Hepatocyte (in vitro differentiated cells): Measurements from ENCODE around the gene GNAZ. TPM values are rescaled to one million over a fixed set of nuclear protein-coding genes. Genes with fewer than 3 reads are reported as not detected.

Experiments used
- DNase-seq: peaks from one replicate; pipeline ENCODE4 v3.0.0-alpha.2; 2016; ENCODE audit warnings: low spot score
- H2AFZ ChIP-seq: fragments of 200-600 bp; sonication (generic); 2 replicates; pipeline ENCODE4 v1.6.0; 2016; ENCODE audit warnings: antibody characterized with exemption, mild to moderate bottlenecking
- H3K27ac ChIP-seq: fragments of 200-600 bp; sonication (generic); 2 replicates; pipeline ENCODE4 v1.5.1; 2016; ENCODE audit warnings: mild to moderate bottlenecking
- H3K27me3 ChIP-seq: fragments of 200-600 bp; sonication (generic); 2 replicates; pipeline ENCODE4 v1.6.1; 2016
- H3K36me3 ChIP-seq: fragments of 200-600 bp; sonication (generic); replicated peaks from 2 replicates; pipeline ENCODE4 v1.5.1; 2016; ENCODE audit warnings: low read depth; ENCODE audit not compliant: insufficient read depth
- H3K4me1 ChIP-seq: fragments of 200-600 bp; sonication (generic); 2 replicates; pipeline ENCODE4 v1.5.1; 2016; ENCODE audit warnings: mild to moderate bottlenecking, moderate library complexity; ENCODE audit not compliant: insufficient read depth
- H3K4me2 ChIP-seq: fragments of 200-600 bp; sonication (generic); 2 replicates; pipeline ENCODE4 v1.6.0; 2016
- H3K4me3 ChIP-seq: fragments of 200-600 bp; sonication (generic); 2 replicates; pipeline ENCODE4 v1.5.1; 2016; ENCODE audit warnings: mild to moderate bottlenecking
- H3K79me2 ChIP-seq: fragments of 200-600 bp; sonication (generic); 2 replicates; pipeline ENCODE4 v1.6.0; 2017; ENCODE audit warnings: mild to moderate bottlenecking
- H3K9me2 ChIP-seq: fragments of 200-600 bp; sonication (generic); replicated peaks from 2 replicates; pipeline ENCODE4 v1.6.0; 2017; ENCODE audit warnings: mild to moderate bottlenecking; ENCODE audit not compliant: insufficient read depth
- H3K9me3 ChIP-seq: fragments of 200-600 bp; sonication (generic); 2 replicates; pipeline ENCODE4 v1.5.1; 2016; ENCODE audit warnings: low read depth, mild to moderate bottlenecking
- H4K20me1 ChIP-seq: fragments of 200-600 bp; sonication (generic); 2 replicates; pipeline ENCODE4 v1.6.0; 2016; ENCODE audit warnings: mild to moderate bottlenecking; ENCODE audit not compliant: insufficient read depth, poor library complexity, severe bottlenecking
- EZH2 ChIP-seq: fragments of 200-600 bp; sonication (generic); IDR thresholded peaks from 2 replicates; pipeline ENCODE4 v1.6.1; 2016; ENCODE audit warnings: antibody characterized with exemption, mild to moderate bottlenecking, borderline replicate concordance
- EZH2phosphoT487 ChIP-seq: fragments of 200-600 bp; sonication (generic); IDR thresholded peaks from one replicate; pipeline ENCODE4 v1.6.1; 2018; ENCODE audit warnings: antibody characterized with exemption, mild to moderate bottlenecking, low read depth, moderate library complexity; ENCODE audit not compliant: unreplicated experiment, severe bottlenecking
- WGBS: methylation state at CpG from one replicate; pipeline ENCODE4 v1.1.6; 2016; ENCODE audit warnings: low lambda C conversion rate; ENCODE audit errors: missing lambda C conversion rate; 5-methylcytosine and 5-hydroxymethylcytosine counted together
- polyA plus RNA-seq: library from polyadenylated mRNA; unstranded; fragments of >200 nt; fragmentation: Nextera tagmentation; extraction: Ambion mirVana; gene quantifications from 2 replicates; pipeline ENCODE4 v1.2.1, GENCODE V29; 2016
- total RNA-seq: library from RNA; depleted of rRNA; stranded (reverse); fragments of >200 nt; gene quantifications from 2 replicates; pipeline ENCODE4 v1.2.3, GENCODE V29; 2014
- TF ChIP-seq, protein P1 (sequence below): fragments of 200-600 bp; sonication (generic); IDR thresholded peaks from 2 replicates; pipeline ENCODE4 v1.5.1; 2016; ENCODE audit warnings: antibody characterized with exemption, mild to moderate bottlenecking; ENCODE audit not compliant: poor library complexity

Gene GNAZ
- total and polyA plus RNA-seq, 2 experiments from 2014 or later, result 3.4 to 4.1 TPM

DNA sequence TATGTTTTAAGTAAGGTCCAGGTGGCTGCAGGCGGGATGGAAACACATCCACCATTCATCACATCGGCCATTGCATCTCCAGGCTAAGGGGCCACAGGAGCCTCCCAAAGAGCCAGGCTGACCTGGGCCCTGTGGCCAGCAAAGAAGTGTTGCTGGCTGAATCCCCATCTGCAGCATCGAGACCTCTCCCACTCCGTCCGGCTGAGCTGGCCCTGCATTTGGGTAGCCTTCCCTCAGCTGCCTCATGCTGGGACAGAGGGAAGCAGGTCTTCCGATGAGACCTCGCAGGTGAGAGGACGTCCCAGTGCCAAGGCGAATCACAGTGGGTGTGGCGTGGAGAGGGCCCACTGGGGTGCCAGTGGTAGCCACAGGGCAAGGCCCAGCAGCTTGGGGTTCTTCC lies 47.0 kb downstream of the GNAZ start:
- no peaks in the 10 kb centered on the region for H3K36me3 ChIP-seq
- no peaks in the 10 kb centered on the region for H3K4me1 ChIP-seq
- H3K27ac ChIP-seq, result no peak overlapping the region
- WGBS, result 96% methylated on average over 10 of the region's 10 CpGs
- no peak overlapping the region for H3K4me2 ChIP-seq
- H3K27me3 ChIP-seq, result no peaks in the 10 kb centered on the region
- TF ChIP-seq EZH2phosphoT487, result no peak
- TF ChIP-seq, protein P1, sequence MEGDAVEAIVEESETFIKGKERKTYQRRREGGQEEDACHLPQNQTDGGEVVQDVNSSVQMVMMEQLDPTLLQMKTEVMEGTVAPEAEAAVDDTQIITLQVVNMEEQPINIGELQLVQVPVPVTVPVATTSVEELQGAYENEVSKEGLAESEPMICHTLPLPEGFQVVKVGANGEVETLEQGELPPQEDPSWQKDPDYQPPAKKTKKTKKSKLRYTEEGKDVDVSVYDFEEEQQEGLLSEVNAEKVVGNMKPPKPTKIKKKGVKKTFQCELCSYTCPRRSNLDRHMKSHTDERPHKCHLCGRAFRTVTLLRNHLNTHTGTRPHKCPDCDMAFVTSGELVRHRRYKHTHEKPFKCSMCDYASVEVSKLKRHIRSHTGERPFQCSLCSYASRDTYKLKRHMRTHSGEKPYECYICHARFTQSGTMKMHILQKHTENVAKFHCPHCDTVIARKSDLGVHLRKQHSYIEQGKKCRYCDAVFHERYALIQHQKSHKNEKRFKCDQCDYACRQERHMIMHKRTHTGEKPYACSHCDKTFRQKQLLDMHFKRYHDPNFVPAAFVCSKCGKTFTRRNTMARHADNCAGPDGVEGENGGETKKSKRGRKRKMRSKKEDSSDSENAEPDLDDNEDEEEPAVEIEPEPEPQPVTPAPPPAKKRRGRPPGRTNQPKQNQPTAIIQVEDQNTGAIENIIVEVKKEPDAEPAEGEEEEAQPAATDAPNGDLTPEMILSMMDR, result no peak
- TF ChIP-seq EZH2, result no peak
- DNase-seq, result no peak
- no peak overlapping the region for H3K4me3 ChIP-seq
- H3K79me2 ChIP-seq, result no peaks in the 10 kb centered on the region
- H3K9me3 ChIP-seq, result no peaks in the 10 kb centered on the region
- H3K9me2 ChIP-seq, result no peaks in the 10 kb centered on the region
- no peaks in the 10 kb centered on the region for H4K20me1 ChIP-seq
- H2AFZ ChIP-seq, result no peak overlapping the region

DNA sequence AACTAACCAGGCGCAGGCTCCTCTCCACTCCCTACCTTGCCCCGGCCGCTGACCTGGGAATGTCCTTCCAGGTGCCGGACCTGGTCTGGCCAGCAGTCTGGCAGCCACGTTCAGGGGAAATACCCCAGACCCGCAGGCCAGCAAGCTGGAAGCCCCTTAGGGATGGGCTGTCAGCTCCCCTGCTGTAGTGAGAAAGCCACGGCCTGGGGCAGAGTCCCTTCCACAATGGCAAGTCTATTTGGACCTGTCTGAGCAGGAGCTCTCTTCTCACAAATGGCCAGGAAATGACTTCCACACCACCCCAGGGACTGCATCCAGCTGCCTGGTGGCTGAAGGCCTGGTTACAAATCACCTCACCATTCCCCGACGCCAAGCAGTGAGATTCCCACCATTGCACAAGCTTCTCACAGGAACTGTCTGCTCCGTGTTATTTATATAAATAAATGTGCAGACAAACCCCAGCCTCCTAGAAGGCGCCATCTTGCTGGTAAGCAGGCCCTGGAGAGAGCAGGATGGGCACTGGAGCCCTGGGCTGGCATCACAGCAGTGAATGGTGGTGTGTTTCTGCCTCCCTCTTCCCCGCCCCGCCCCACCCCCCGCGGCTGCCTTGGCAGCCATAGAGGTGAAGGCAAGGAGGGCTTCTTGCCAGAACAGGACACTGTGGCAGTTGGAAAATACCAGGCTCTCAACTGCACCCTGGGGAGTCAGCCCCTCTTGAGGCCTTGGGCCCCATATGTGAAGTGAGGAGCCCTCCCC lies 47.8 kb downstream of the GNAZ start:
- Histone ChIP-seq H2AFZ (no peak overlapping the region), H3K27me3 (no peaks in the 10 kb centered on the region), H3K36me3 (no peaks in the 10 kb centered on the region), H3K79me2 (no peaks in the 10 kb centered on the region), H4K20me1 (no peaks in the 10 kb centered on the region), H3K27ac (no peak overlapping the region), H3K9me3 (no peaks in the 10 kb centered on the region), H3K9me2 (no peaks in the 10 kb centered on the region), H3K4me3 (no peak overlapping the region), H3K4me2 (no peak overlapping the region), H3K4me1 (no peaks in the 10 kb centered on the region)
- WGBS, result 88% methylated on average over 15 of the region's 15 CpGs
- no peak for DNase-seq
- no peak for TF ChIP-seq EZH2phosphoT487
- TF ChIP-seq EZH2, result no peak
- TF ChIP-seq, protein P1, result no peak

DNA sequence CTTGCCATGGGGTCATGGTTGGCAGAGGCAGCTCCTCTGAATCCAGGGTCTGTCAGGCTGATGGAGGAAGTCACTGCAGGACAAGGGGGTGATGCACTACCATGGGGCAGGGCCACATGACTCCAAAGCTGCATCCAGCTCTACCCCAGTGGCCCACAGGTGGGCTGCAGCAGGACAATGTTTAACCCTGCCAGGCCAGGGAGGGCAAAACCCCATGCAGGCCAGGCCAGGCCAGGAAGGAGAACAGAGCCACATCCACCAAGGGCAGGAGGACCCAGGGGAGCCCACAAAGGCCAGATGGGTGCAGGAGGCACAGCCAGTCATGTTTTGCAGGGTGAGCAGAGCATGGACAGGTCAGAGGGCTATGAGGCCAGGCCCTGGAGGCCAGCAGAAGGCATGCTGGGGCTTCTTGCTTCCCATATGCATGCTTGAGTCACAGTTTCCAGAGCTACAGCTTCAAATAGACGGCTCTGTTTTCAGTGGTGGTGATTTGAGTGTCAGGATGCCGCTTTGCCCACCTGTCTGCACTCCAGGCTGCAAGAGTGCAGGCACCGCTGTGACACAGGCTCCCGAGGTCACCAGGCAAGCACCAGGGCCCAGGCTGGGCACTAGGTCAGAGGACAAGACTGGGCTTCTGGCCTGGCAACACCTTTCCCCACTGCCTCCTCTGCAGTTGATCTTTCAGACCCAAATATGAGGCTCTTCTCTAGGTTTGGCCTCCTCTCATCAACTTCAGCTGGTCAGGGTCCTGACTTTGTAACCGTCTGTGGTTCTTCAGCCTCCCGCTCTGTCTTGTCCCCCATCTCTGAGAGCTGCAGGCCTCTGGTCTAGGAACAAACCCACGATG lies 48.6 kb downstream of the GNAZ start:
- H3K4me2 ChIP-seq, result no peak overlapping the region
- no peaks in the 10 kb centered on the region for H3K9me2 ChIP-seq
- no peaks in the 10 kb centered on the region for H3K9me3 ChIP-seq
- no peak for DNase-seq
- H3K36me3 ChIP-seq, result no peaks in the 10 kb centered on the region
- H3K27me3 ChIP-seq, result no peaks in the 10 kb centered on the region
- H3K4me1 ChIP-seq, result no peaks in the 10 kb centered on the region
- H3K4me3 ChIP-seq, result no peak overlapping the region
- 94% methylated on average over 7 of the region's 7 CpGs for WGBS
- TF ChIP-seq EZH2, result no peak
- TF ChIP-seq EZH2phosphoT487, result no peak
- TF ChIP-seq, protein P1, result no peak
- H3K79me2 ChIP-seq, result no peaks in the 10 kb centered on the region
- H3K27ac ChIP-seq, result no peak overlapping the region
- no peak overlapping the region for H2AFZ ChIP-seq
- no peaks in the 10 kb centered on the region for H4K20me1 ChIP-seq
